ENCODE measurements around the gene ANKRD66. TPM values are rescaled to one million over a fixed set of nuclear protein-coding genes. Genes with fewer than 3 reads are reported as not detected.

The ANKRD66 gene
- polyA plus RNA-seq, 1 of the 3 experiments (the other 2 are of a cell fraction) = not detected

DNA sequence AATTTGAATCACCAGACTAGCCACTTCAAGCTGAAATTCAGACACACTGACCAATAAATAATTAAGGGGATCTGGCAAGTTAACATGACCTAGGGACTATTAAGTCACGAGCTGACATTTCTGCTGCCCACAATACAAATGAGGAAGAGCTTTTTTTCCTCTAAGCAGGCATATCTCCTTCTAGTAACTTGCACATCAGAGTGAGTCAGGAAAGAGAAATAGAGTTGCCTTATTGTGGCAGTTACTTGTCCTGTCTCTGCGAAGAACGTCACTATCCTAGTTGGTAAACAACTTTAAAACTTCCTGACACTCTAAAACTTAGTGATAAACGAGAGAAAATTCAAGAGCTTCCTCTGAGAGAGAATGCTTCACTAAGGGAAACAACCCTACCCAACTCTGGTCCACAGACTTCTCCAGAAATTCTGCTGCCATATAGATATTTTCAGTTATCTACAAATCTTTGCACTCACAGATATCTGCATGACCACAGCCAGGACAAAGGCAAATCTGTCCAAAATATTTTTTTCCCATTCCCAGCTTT is 15.7 kb upstream of the ANKRD66 start:
- H3F3A ChIP-seq (replicated peaks; ENCODE audit: insufficient read depth) = no peaks in the 10 kb centered on the region
- no peaks in the 10 kb centered on the region for H3K9me2 ChIP-seq
- DNase-seq = no peak
- no peak overlapping the region for H2AFZ ChIP-seq (ENCODE audit: low read depth)
- POLR2A ChIA-PET = no interaction called here
- no peaks in the 10 kb centered on the region for H3K4me1 ChIP-seq (ENCODE audit: control insufficient read depth in 1 of 2, insufficient read depth in 2 of 2, low read depth in 1 of 2, low read length in 1 of 2)
- CTCF ChIA-PET = no interaction called here
- TF ChIP-seq, protein P1, sequence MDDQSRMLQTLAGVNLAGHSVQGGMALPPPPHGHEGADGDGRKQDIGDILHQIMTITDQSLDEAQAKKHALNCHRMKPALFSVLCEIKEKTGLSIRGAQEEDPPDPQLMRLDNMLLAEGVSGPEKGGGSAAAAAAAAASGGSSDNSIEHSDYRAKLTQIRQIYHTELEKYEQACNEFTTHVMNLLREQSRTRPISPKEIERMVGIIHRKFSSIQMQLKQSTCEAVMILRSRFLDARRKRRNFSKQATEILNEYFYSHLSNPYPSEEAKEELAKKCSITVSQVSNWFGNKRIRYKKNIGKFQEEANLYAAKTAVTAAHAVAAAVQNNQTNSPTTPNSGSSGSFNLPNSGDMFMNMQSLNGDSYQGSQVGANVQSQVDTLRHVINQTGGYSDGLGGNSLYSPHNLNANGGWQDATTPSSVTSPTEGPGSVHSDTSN (IDR thresholded peaks at IDR 0.05) = no peak
- TF ChIP-seq SIN3A (IDR thresholded peaks at IDR 0.05; ENCODE audit: borderline replicate concordance, low read depth, low read length) (no peak), RAD21 (IDR thresholded peaks at IDR 0.05; ENCODE audit: low read length) (no peak), RCOR1 (IDR thresholded peaks at IDR 0.05; ENCODE audit: low read length) (no peak), MXI1 (IDR thresholded peaks at IDR 0.05; ENCODE audit: low read depth, low read length) (no peak), FOXJ3 (CRISPR knock-in tag; IDR thresholded peaks at IDR 0.05) (no peak)
- H3K36me3 ChIP-seq (replicated peaks in 1 of 2; ENCODE audit: control insufficient read depth in 1 of 2, insufficient read depth in 2 of 2, low read length in 1 of 2) = no peaks in the 10 kb centered on the region
- 8% methylated on average over 4 of the region's 4 CpGs for WGBS (ENCODE audit: low lambda C conversion rate)
- no peak overlapping the region for H3K4me3 ChIP-seq (ENCODE audit: low read depth in 2 of 2, low read length in 1 of 2)
- H3K27ac ChIP-seq (ENCODE audit: low read depth in 2 of 2, low read length in 1 of 2) = no peak overlapping the region
- no peaks in the 10 kb centered on the region for H4K20me1 ChIP-seq (ENCODE audit: insufficient read depth)
- H3K4me2 ChIP-seq = no peak overlapping the region
- peaks cover 23% of the 10 kb centered on the region; the same call in 1 of the 2 replicates for H3K27me3 ChIP-seq (ENCODE audit: insufficient read depth)
- no peaks in the 10 kb centered on the region for H3K79me2 ChIP-seq (ENCODE audit: insufficient read depth)
- H3K9ac ChIP-seq = no peak overlapping the region
- H3K9me3 ChIP-seq = no peaks in the 10 kb centered on the region

DNA sequence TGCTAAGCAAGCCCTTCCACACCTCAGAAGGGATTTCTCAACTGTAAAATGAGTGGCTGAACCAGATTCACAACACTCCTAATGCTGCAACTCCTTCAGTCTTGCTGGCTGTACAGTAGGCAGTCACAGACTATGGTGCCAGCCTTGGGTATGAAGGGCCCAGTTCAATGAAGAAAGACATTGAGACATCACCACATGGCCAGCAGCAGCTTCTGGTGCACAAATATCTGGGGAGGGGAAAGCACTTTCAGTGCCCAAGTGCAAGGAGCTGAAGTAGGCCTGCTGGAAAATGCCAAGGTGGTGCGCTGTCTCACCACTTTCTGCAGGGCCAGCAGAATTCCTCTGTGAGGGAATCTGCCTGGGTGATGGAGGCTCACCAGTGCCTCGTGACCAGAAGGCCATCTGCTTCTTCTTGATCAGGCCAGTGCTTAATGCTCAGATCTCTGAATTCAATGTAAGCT is 13.4 kb upstream of the ANKRD66 start:
- no peak for DNase-seq
- no peaks in the 10 kb centered on the region for H3K9me3 ChIP-seq
- ChIA-PET CTCF (no interaction called here), POLR2A (no interaction called here)
- no peaks in the 10 kb centered on the region for H3K9me2 ChIP-seq
- H3K4me2 ChIP-seq = no peak overlapping the region
- H3K27ac ChIP-seq (ENCODE audit: low read depth in 2 of 2, low read length in 1 of 2) = no peak overlapping the region
- no peaks in the 10 kb centered on the region for H3F3A ChIP-seq (replicated peaks; ENCODE audit: insufficient read depth)
- H3K27me3 ChIP-seq (ENCODE audit: insufficient read depth) = peaks cover 31% of the 10 kb centered on the region; the same call in 1 of the 2 replicates
- H3K79me2 ChIP-seq (ENCODE audit: insufficient read depth) = no peaks in the 10 kb centered on the region
- no peaks in the 10 kb centered on the region for H3K4me1 ChIP-seq (ENCODE audit: control insufficient read depth in 1 of 2, insufficient read depth in 2 of 2, low read depth in 1 of 2, low read length in 1 of 2)
- TF ChIP-seq EZH2phosphoT487 (IDR thresholded peaks at IDR 0.05; ENCODE audit: borderline replicate concordance, low read depth) = no peak
- TF ChIP-seq, protein P2, sequence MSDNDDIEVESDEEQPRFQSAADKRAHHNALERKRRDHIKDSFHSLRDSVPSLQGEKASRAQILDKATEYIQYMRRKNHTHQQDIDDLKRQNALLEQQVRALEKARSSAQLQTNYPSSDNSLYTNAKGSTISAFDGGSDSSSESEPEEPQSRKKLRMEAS (IDR thresholded peaks at IDR 0.05; ENCODE audit: low read depth) = no peak
- no peak for TF ChIP-seq FOSL2 (IDR thresholded peaks at IDR 0.05; ENCODE audit: borderline replicate concordance, low read depth)
- TF ChIP-seq CHD2 (IDR thresholded peaks at IDR 0.05; ENCODE audit: low read length, partially characterized antibody) = no peak
- no peak overlapping the region for H2AFZ ChIP-seq (ENCODE audit: low read depth)
- no peak overlapping the region for H3K9ac ChIP-seq
- no CpG with 5 or more reads among the region's 2 CpGs for WGBS (ENCODE audit: low lambda C conversion rate)
- H4K20me1 ChIP-seq (ENCODE audit: insufficient read depth) = no peaks in the 10 kb centered on the region
- no peaks in the 10 kb centered on the region for H3K36me3 ChIP-seq (replicated peaks in 1 of 2; ENCODE audit: control insufficient read depth in 1 of 2, insufficient read depth in 2 of 2, low read length in 1 of 2)
- no peak overlapping the region for H3K4me3 ChIP-seq (ENCODE audit: low read depth in 2 of 2, low read length in 1 of 2)

All from SK-N-SH (cell line).